Activated T-cell treated with anti-CD3 and anti-CD28 coated beads, Interleukin-2, amount 50 U/mL, for 72 hours (primary cell): ENCODE data around the gene ADAMTS17. TPM values are rescaled to one million over a fixed set of nuclear protein-coding genes. Genes with fewer than 3 reads are reported as not detected.

Experiments
- ATAC-seq, 2 donors: fragments of 150-1000 bp; cut with Tn5 transposase; replicated peaks in 1 of 2; 2 replicates each; pipeline ENCODE4 v1.10.0; 2021; ENCODE audit warnings: moderate library complexity in 2 of 2, mild to moderate bottlenecking in 1 of 2
- DNase-seq, 2 donors: peaks; one replicate each; pipeline ENCODE4 v3.0.0; 2021 to 2022; ENCODE audit warnings: mixed read lengths in 1 of 2
- H3K27ac Mint-ChIP-seq: one replicate; pipeline ENCODE4 v1.8.0; 2022; ENCODE audit warnings: mild to moderate bottlenecking, moderate library complexity, mixed read lengths
- H3K27me3 Mint-ChIP-seq: one replicate; pipeline ENCODE4 v1.8.0; 2022; ENCODE audit warnings: low read depth, mixed read lengths
- H3K36me3 Mint-ChIP-seq, 2 donors: one replicate each; pipeline ENCODE4 v1.8.0; 2022; ENCODE audit warnings: mixed read lengths in 2 of 2, mild to moderate bottlenecking in 1 of 2; ENCODE audit not compliant: insufficient read depth in 2 of 2
- H3K4me1 Mint-ChIP-seq: one replicate; pipeline ENCODE4 v1.8.0; 2022; ENCODE audit warnings: low read depth, mixed read lengths
- H3K4me3 Mint-ChIP-seq, 2 donors: one replicate each; pipeline ENCODE4 v1.8.0; 2022; ENCODE audit warnings: mild to moderate bottlenecking in 2 of 2, mixed read lengths in 2 of 2, moderate library complexity in 2 of 2
- H3K9me3 Mint-ChIP-seq, 2 donors: one replicate each; pipeline ENCODE4 v1.8.0; 2022; ENCODE audit warnings: mixed read lengths in 2 of 2
- total RNA-seq, 2 donors: library from RNA; stranded (reverse); gene quantifications; one replicate each; pipeline ENCODE4 v1.2.3, GENCODE V29; 2022

ADAMTS17 gene
- total RNA-seq, 2 donors from 2014 or later, result 2.4 to 2.6 TPM

DNA sequence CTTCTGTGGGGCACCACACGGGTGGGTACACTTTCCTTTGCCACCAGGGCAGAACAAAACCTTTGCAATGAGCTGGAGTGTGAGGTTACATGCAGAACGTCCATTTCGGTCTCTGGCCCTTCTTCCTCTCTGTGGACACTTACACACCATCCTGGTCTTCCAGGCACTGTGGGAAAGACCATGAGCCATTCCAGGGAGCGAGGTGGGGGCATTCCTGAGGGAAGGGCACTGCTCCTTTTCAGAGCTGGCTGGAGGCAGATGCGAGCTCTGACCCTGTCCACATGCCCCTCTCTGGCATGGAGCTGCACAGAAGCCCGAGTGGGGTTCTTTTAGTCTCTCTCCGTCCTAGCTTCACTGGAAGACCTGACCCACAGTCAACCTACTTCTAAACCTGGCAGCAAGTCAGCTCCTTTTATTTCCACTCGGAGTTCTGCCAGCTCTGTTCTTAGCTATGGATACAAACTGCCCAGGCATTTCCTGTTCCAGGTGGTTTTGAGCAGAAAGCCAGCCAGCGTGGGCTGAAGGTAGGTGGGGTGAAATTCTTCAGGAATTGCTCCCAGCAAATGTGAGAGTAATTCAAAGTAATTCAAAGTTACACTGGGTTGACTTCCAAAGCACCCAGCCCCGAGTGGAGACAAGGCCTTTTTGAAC, 281.4 kb downstream of the ADAMTS17 start:
- no peak overlapping the region for H3K4me3 Mint-ChIP-seq
- no peaks in the 10 kb centered on the region for H3K27me3 Mint-ChIP-seq
- no peaks in the 10 kb centered on the region for H3K36me3 Mint-ChIP-seq
- DNase-seq (no peak), ATAC-seq (no peak)
- no peak overlapping the region for H3K27ac Mint-ChIP-seq
- no peaks in the 10 kb centered on the region for H3K4me1 Mint-ChIP-seq
- no peaks in the 10 kb centered on the region for H3K9me3 Mint-ChIP-seq

GRCh38 chr15:100059521-100059920, 282.3 kb downstream of the ADAMTS17 start:
- DNase-seq, result no peak
- Mint-ChIP-seq H3K4me1 (no peaks in the 10 kb centered on the region), H3K27me3 (no peaks in the 10 kb centered on the region), H3K9me3 (no peaks in the 10 kb centered on the region), H3K4me3 (no peak overlapping the region), H3K36me3 (no peaks in the 10 kb centered on the region), H3K27ac (no peak overlapping the region)
- no peak for ATAC-seq

GRCh38 chr15:100059094-100059493, 282.7 kb downstream of the ADAMTS17 start:
- Mint-ChIP-seq H3K9me3 (no peaks in the 10 kb centered on the region), H3K36me3 (no peaks in the 10 kb centered on the region), H3K4me3 (no peak overlapping the region), H3K4me1 (no peaks in the 10 kb centered on the region), H3K27ac (no peak overlapping the region), H3K27me3 (no peaks in the 10 kb centered on the region)
- DNase-seq, result no peak
- no peak for ATAC-seq

- Mint-ChIP-seq H3K9me3 (no peaks in the 10 kb centered on the region), H3K27me3 (no peaks in the 10 kb centered on the region), H3K27ac (no peak overlapping the region), H3K4me3 (no peak overlapping the region), H3K36me3 (no peaks in the 10 kb centered on the region), H3K4me1 (no peaks in the 10 kb centered on the region)
- ATAC-seq (no peak), DNase-seq (no peak)
Observed at GRCh38 chr15:100058458-100058857, 283.3 kb downstream of the ADAMTS17 start.

DNA sequence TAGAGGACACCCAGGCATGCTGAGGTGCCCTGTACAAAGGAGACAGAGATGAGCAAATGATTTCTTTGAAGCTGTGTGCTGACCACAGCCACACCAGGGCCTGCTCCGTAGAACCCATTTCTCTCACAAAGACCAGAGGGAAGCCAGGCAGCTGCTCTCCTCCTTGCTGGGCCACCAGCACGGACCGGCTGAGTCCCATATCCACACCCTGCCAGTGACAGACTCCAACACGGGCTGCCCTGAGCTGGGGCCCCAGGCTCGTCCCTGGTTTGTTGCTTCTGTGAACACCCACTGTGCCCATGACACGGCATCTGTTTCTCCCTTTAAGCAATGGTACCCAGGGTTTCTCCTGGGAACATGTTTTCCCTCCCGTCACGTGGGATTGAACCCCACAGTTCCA, 284.5 kb downstream of the ADAMTS17 start:
- Mint-ChIP-seq H3K36me3 (no peaks in the 10 kb centered on the region), H3K4me3 (no peak overlapping the region), H3K9me3 (no peaks in the 10 kb centered on the region), H3K27me3 (no peaks in the 10 kb centered on the region), H3K4me1 (no peaks in the 10 kb centered on the region), H3K27ac (no peak overlapping the region)
- DNase-seq, result no peak
- ATAC-seq, result no peak

GRCh38 chr15:100056411-100057072, 285.2 kb downstream of the ADAMTS17 start:
- ATAC-seq (no peak), DNase-seq (no peak)
- Mint-ChIP-seq H3K27me3 (no peaks in the 10 kb centered on the region), H3K27ac (no peak overlapping the region), H3K4me1 (no peaks in the 10 kb centered on the region), H3K36me3 (no peaks in the 10 kb centered on the region), H3K4me3 (no peak overlapping the region), H3K9me3 (no peaks in the 10 kb centered on the region)

- H3K36me3 Mint-ChIP-seq, result no peaks in the 10 kb centered on the region
- H3K9me3 Mint-ChIP-seq, result no peaks in the 10 kb centered on the region
- no peak for DNase-seq
- ATAC-seq, result no peak
- H3K4me3 Mint-ChIP-seq, result no peak overlapping the region
- no peaks in the 10 kb centered on the region for H3K27me3 Mint-ChIP-seq
- H3K4me1 Mint-ChIP-seq, result no peaks in the 10 kb centered on the region
- no peak overlapping the region for H3K27ac Mint-ChIP-seq
Observed at GRCh38 chr15:100055821-100056220, 286.0 kb downstream of the ADAMTS17 start.

DNA sequence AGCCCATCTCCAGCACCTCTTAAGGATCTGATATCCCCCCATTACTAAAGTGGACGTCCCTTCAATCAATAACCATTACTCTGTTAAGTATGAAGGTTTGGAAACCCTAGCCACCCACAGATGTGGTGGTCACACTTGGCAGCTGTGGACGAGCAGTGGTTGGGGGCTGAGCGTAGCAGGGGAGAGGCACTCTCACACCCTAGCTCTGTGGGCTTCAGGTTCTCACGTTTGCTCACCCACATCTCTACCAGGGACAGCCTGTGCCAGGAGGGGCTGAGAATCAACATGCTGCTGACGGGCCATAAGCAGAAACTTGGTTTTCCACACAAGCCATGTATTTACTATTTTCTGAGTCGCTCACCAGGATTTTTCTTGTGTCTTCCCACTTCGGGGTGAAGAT, 287.2 kb downstream of the ADAMTS17 start:
- no peaks in the 10 kb centered on the region for H3K9me3 Mint-ChIP-seq
- no peaks in the 10 kb centered on the region for H3K27me3 Mint-ChIP-seq
- H3K36me3 Mint-ChIP-seq, result no peaks in the 10 kb centered on the region
- DNase-seq, result no peak
- no peak overlapping the region for H3K27ac Mint-ChIP-seq
- H3K4me3 Mint-ChIP-seq, result no peak overlapping the region
- ATAC-seq, result no peak
- H3K4me1 Mint-ChIP-seq, result no peaks in the 10 kb centered on the region

- no peak for ATAC-seq
- Mint-ChIP-seq H3K36me3 (no peaks in the 10 kb centered on the region), H3K4me1 (no peaks in the 10 kb centered on the region), H3K27ac (no peak overlapping the region), H3K4me3 (no peak overlapping the region), H3K27me3 (no peaks in the 10 kb centered on the region), H3K9me3 (no peaks in the 10 kb centered on the region)
- no peak for DNase-seq
Observed at GRCh38 chr15:100053474-100054121, 288.2 kb downstream of the ADAMTS17 start.

- H3K4me1 Mint-ChIP-seq, result no peaks in the 10 kb centered on the region
- no peak overlapping the region for H3K4me3 Mint-ChIP-seq
- H3K27me3 Mint-ChIP-seq, result no peaks in the 10 kb centered on the region
- no peak overlapping the region for H3K27ac Mint-ChIP-seq
- DNase-seq (no peak), ATAC-seq (no peak)
- H3K36me3 Mint-ChIP-seq, result peaks cover 2% of the 10 kb centered on the region in 2 donors
- peaks cover 0 to 3% of the 10 kb centered on the region in 2 donors for H3K9me3 Mint-ChIP-seq
Observed at GRCh38 chr15:100052716-100053473, 288.9 kb downstream of the ADAMTS17 start.

GRCh38 chr15:100050877-100051786, 290.6 kb downstream of the ADAMTS17 start:
- Mint-ChIP-seq H3K27me3 (no peaks in the 10 kb centered on the region), H3K4me1 (no peaks in the 10 kb centered on the region), H3K36me3 (peaks cover 4 to 9% of the 10 kb centered on the region in 2 donors), H3K4me3 (no peak overlapping the region), H3K9me3 (peaks cover 4% of the 10 kb centered on the region in 2 donors), H3K27ac (no peak overlapping the region)
- DNase-seq (no peak), ATAC-seq (no peak)
